AML-193 (cell line): ENCODE measurements around the gene SNX13.

ENCODE experiments used
- DNase-seq, 2 experiments: peaks; one replicate each; lab custom pipeline; 2025; lab: John Stamatoyannopoulos, UW

The SNX13 gene

GRCh38 chr7:17940302-17940883 is at the start of gene SNX13:
TSS of gene SNX13 (minus strand) at chr7:17940494. CDS start at chr7:17940295, 199 bp downstream.
- no peak for DNase-seq

GRCh38 chr7:17989546-17989945 is 49.3 kb upstream of the SNX13 start:
- DNase-seq = no peak

- no peak for DNase-seq
These were observed 48.6 kb upstream of the SNX13 start for GRCh38 chr7:17988858-17989257.

- no peak for DNase-seq
These were observed 47.8 kb upstream of the SNX13 start for GRCh38 chr7:17988141-17988540.

GRCh38 chr7:17986851-17987250 is 46.6 kb upstream of the SNX13 start:
- no peak for DNase-seq

- no peak for DNase-seq
These were observed 45.4 kb upstream of the SNX13 start for GRCh38 chr7:17985473-17986239.

GRCh38 chr7:17984288-17984687 is 44.0 kb upstream of the SNX13 start:
- no peak for DNase-seq

GRCh38 chr7:17983221-17984062 is 43.1 kb upstream of the SNX13 start:
- peak in 1 of 2 experiments; percentile 5 for DNase-seq

- no peak for DNase-seq
These were observed 36.7 kb upstream of the SNX13 start for GRCh38 chr7:17976952-17977351.

- no peak for DNase-seq
These were observed 31.1 kb upstream of the SNX13 start for GRCh38 chr7:17971411-17971810.

- DNase-seq = no peak
These were observed 28.8 kb upstream of the SNX13 start for GRCh38 chr7:17968791-17969715.

- no peak for DNase-seq
These were observed 26.4 kb upstream of the SNX13 start for GRCh38 chr7:17966706-17967105.

GRCh38 chr7:17965603-17966002 is 25.3 kb upstream of the SNX13 start:
- no peak for DNase-seq

GRCh38 chr7:17963281-17963680 is 23.0 kb upstream of the SNX13 start:
- no peak for DNase-seq

- no peak for DNase-seq
These were observed 22.4 kb upstream of the SNX13 start for GRCh38 chr7:17962652-17963051.

- DNase-seq = no peak
These were observed 17.6 kb upstream of the SNX13 start for GRCh38 chr7:17957871-17958270.

GRCh38 chr7:17952387-17952786 is 12.1 kb upstream of the SNX13 start:
- no peak for DNase-seq

- no peak for DNase-seq
These were observed 11.5 kb upstream of the SNX13 start for GRCh38 chr7:17951742-17952254.

GRCh38 chr7:17948526-17949238 is 8.4 kb upstream of the SNX13 start:
- DNase-seq = no peak

- no peak for DNase-seq
These were observed 7.3 kb upstream of the SNX13 start for GRCh38 chr7:17947620-17948019.

- DNase-seq = no peak
These were observed 6.3 kb upstream of the SNX13 start for GRCh38 chr7:17946591-17946990.
